Esophagus muscularis mucosa (tissue), 4 donors: ENCODE data around the gene HOXA10.
A peak's percentile ranks its signal among the peaks of the same experiment; 100 is the strongest.

ENCODE experiments used
- EP300 ChIP-seq: sonication (generic); formaldehyde crosslinking; IDR thresholded peaks from one replicate; pipeline ENCODE4 v1.6.1; 2017; ENCODE audit warnings: antibody characterized with exemption
- POLR2A ChIP-seq: fragments of 450-650 bp; IDR thresholded peaks from one replicate; pipeline ENCODE4 v1.6.1; 2017; ENCODE audit warnings: antibody characterized with exemption, moderate library complexity, mild to moderate bottlenecking, low read depth
- POLR2AphosphoS5 ChIP-seq, 2 donors: sonication (generic); formaldehyde crosslinking; IDR thresholded peaks; one replicate each; pipeline ENCODE4 v1.6.1; 2017; ENCODE audit warnings: antibody characterized with exemption in 2 of 2
- TF ChIP-seq, protein P1 (sequence below), 3 experiments: fragments of 200-600 bp in 2 of 3; fragments of 450-650 bp in 1 of 3; sonication (generic) in 2 of 3; IDR thresholded peaks; one replicate each; pipeline ENCODE4 v1.5.1; 2017 to 2019; ENCODE audit warnings: antibody characterized with exemption in 3 of 3, mild to moderate bottlenecking in 2 of 3, moderate library complexity in 1 of 3

- TF ChIP-seq, protein P1, sequence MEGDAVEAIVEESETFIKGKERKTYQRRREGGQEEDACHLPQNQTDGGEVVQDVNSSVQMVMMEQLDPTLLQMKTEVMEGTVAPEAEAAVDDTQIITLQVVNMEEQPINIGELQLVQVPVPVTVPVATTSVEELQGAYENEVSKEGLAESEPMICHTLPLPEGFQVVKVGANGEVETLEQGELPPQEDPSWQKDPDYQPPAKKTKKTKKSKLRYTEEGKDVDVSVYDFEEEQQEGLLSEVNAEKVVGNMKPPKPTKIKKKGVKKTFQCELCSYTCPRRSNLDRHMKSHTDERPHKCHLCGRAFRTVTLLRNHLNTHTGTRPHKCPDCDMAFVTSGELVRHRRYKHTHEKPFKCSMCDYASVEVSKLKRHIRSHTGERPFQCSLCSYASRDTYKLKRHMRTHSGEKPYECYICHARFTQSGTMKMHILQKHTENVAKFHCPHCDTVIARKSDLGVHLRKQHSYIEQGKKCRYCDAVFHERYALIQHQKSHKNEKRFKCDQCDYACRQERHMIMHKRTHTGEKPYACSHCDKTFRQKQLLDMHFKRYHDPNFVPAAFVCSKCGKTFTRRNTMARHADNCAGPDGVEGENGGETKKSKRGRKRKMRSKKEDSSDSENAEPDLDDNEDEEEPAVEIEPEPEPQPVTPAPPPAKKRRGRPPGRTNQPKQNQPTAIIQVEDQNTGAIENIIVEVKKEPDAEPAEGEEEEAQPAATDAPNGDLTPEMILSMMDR (IDR thresholded peaks at IDR 0.05) = peak; percentile 37 to 49 (median 41)
- TF ChIP-seq POLR2AphosphoS5 (IDR thresholded peaks at IDR 0.05) (peak; percentile 16 to 26), POLR2A (no peak), EP300 (no peak)
These were observed 44.2 kb downstream of the HOXA10 start for GRCh38 chr7:27129729-27130539.
